Stomach (tissue), 9 donors: ENCODE measurements around the gene EGFR. TPM values are rescaled to one million over a fixed set of nuclear protein-coding genes. Genes with fewer than 3 reads are reported as not detected.

Experiments
- DNase-seq, 2 donors: peaks; one replicate each; pipeline versions ENCODE4 v3.0.0 to v3.0.0-alpha.2; 2013 to 2019
- H3K27ac ChIP-seq, 5 donors: fragments of 200-600 bp in 4 of 5; sonication (generic) in 4 of 5; one replicate each; pipeline ENCODE4 v1.5.1; 2013 to 2019; ENCODE audit warnings: mild to moderate bottlenecking in 1 of 5, moderate library complexity in 1 of 5
- H3K27me3 ChIP-seq, 3 donors: fragments of 200-600 bp; sonication (generic); one replicate each; pipeline ENCODE4 v1.5.1; 2017 to 2019; ENCODE audit warnings: mixed run types in 1 of 3
- H3K36me3 ChIP-seq, 4 donors: fragments of 200-600 bp; sonication (generic); 1 replicate in 3 of 4; 2 replicates in 1 of 4; pipeline ENCODE4 v1.5.1; 2016 to 2019
- H3K4me1 ChIP-seq, 4 donors: fragments of 200-600 bp; sonication (generic); one replicate each; pipeline ENCODE4 v1.5.1; 2016 to 2019
- H3K4me3 ChIP-seq, 4 donors: fragments of 200-600 bp; sonication (generic) in 3 of 4; one replicate each; pipeline ENCODE4 v1.5.1; 2016 to 2019; ENCODE audit warnings: mild to moderate bottlenecking in 1 of 4
- H3K9me3 ChIP-seq, 4 donors: fragments of 200-600 bp; sonication (generic); one replicate each; pipeline ENCODE4 v1.5.1; 2016 to 2019
- EP300 ChIP-seq: sonication (generic); formaldehyde crosslinking; IDR thresholded peaks from one replicate; pipeline ENCODE4 v1.6.1; 2017; ENCODE audit warnings: antibody characterized with exemption
- POLR2A ChIP-seq, 4 donors: fragments of 450-650 bp; IDR thresholded peaks; one replicate each; pipeline ENCODE4 v1.6.1; 2016; ENCODE audit warnings: antibody characterized with exemption in 4 of 4, control low read depth in 2 of 4, mild to moderate bottlenecking in 1 of 4, moderate library complexity in 1 of 4
- POLR2AphosphoS5 ChIP-seq, 3 donors: sonication (generic); formaldehyde crosslinking; IDR thresholded peaks; one replicate each; pipeline ENCODE4 v1.6.1; 2016; ENCODE audit warnings: antibody characterized with exemption in 3 of 3
- WGBS, 5 donors: extraction: QIAGEN DNeasy Blood & Tissue Kit in 3 of 5; methylation state at CpG; one replicate each; pipeline versions ENCODE4 v1.1.5 to v1.1.7; 2013 to 2018; 5-methylcytosine and 5-hydroxymethylcytosine counted together
- intact Hi-C: fragments of 100-400 bp; cut with DNase I; formaldehyde crosslinking; loops from one replicate; pipeline ENCODE4 v1.15.1; 2023; ENCODE audit warnings: low total_unique reads
- polyA plus RNA-seq, 3 donors: library from polyadenylated mRNA; stranded (reverse); fragments of 200-250 nt; gene quantifications; one replicate each; pipeline ENCODE4 v1.2.3, GENCODE V29; 2013
- total RNA-seq, 5 donors: library from RNA; depleted of rRNA; stranded (reverse); fragments of >200 nt; gene quantifications; one replicate each; pipeline versions ENCODE4 v1.1.0 to v1.2.3, GENCODE V29; 2014 to 2016
- TF ChIP-seq, protein P1 (sequence below), 7 experiments: fragments of 450-650 bp in 4 of 7; fragments of 200-600 bp in 3 of 7; sonication (generic) in 3 of 7; IDR thresholded peaks; one replicate each; pipeline ENCODE4 v1.5.1; 2016 to 2019; ENCODE audit warnings: antibody characterized with exemption in 7 of 7, control low read depth in 2 of 7, mild to moderate bottlenecking in 1 of 7
- donor health status: healthy with polysubstance abuse.
- donor health status: Bipolar disorder and iron deficiency.
- donor health status: healthy.

The EGFR gene
- total and polyA plus RNA-seq, 8 donors: 3.4 to 43.4 (median 32.6) TPM

DNA sequence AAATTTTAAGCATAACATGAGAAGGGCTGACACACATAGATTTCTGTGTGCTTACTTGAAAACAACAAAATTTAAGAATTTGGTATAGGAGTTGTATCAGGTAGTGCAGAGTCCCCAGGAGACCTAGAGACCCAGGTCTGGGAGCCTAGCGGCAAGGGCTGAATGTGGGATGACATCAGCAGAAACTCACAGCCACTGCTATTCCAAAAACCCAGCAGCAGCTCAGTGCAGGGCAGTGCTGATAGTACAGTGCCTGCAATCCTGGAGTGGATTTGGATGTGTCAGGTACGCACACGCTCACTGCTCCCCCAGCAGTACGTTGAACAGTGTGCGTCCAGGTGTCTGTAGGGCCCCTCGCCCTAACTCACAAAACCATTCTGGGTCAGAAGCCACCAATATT is 87.1 kb downstream of the EGFR start:
- TF ChIP-seq EP300 (no peak), POLR2A (IDR thresholded peaks at IDR 0.05) (no peak), POLR2AphosphoS5 (IDR thresholded peaks at IDR 0.05) (no peak)
- TF ChIP-seq, protein P1, sequence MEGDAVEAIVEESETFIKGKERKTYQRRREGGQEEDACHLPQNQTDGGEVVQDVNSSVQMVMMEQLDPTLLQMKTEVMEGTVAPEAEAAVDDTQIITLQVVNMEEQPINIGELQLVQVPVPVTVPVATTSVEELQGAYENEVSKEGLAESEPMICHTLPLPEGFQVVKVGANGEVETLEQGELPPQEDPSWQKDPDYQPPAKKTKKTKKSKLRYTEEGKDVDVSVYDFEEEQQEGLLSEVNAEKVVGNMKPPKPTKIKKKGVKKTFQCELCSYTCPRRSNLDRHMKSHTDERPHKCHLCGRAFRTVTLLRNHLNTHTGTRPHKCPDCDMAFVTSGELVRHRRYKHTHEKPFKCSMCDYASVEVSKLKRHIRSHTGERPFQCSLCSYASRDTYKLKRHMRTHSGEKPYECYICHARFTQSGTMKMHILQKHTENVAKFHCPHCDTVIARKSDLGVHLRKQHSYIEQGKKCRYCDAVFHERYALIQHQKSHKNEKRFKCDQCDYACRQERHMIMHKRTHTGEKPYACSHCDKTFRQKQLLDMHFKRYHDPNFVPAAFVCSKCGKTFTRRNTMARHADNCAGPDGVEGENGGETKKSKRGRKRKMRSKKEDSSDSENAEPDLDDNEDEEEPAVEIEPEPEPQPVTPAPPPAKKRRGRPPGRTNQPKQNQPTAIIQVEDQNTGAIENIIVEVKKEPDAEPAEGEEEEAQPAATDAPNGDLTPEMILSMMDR (IDR thresholded peaks at IDR 0.05): no peak
- intact Hi-C loops: no loop called here
- no peak overlapping the region for H3K4me3 ChIP-seq
- H3K36me3 ChIP-seq: no peaks in the 10 kb centered on the region
- H3K27ac ChIP-seq: no peak overlapping the region
- whole genome bisulfite sequencing, 5 donors: 92 to 97% (median 93%) methylated on average over 6 of the region's 6 CpGs
- no peaks in the 10 kb centered on the region for H3K9me3 ChIP-seq
- no peaks in the 10 kb centered on the region for H3K27me3 ChIP-seq
- peaks cover 21 to 77% (median 48%) of the 10 kb centered on the region in 4 donors for H3K4me1 ChIP-seq
- no peak for DNase-seq

DNA sequence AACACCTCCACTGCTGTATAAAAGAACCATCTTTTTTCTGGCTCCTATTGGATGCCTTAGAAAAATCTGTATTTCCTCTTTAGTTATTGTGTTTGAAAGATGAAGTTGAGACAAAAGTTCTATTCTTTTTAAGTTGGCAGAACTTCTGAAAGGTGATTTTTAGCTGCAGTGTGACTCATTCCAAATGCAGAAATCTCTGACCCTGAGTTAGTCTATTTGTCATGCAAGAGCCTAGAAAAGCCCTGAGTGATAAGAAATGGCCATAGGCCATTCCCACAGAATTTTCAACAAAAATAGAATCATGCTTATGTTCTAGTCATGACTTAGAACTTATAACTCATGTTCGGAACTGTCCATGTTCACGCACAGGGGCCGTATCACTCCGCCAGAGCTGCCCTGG is 89.1 kb downstream of the EGFR start:
- no peak overlapping the region for H3K27ac ChIP-seq
- no peaks in the 10 kb centered on the region for H3K36me3 ChIP-seq
- intact Hi-C loops: no loop called here
- H3K9me3 ChIP-seq: no peaks in the 10 kb centered on the region
- H3K4me1 ChIP-seq: peaks cover 15 to 72% (median 45%) of the 10 kb centered on the region in 4 donors
- no peaks in the 10 kb centered on the region for H3K27me3 ChIP-seq
- TF ChIP-seq, protein P1 (IDR thresholded peaks at IDR 0.05): no peak
- no peak for TF ChIP-seq EP300
- DNase-seq: no peak
- H3K4me3 ChIP-seq: no peak overlapping the region
- WGBS, 5 donors: 80 to 93% (median 90%) methylated on average over 4 of the region's 4 CpGs

DNA sequence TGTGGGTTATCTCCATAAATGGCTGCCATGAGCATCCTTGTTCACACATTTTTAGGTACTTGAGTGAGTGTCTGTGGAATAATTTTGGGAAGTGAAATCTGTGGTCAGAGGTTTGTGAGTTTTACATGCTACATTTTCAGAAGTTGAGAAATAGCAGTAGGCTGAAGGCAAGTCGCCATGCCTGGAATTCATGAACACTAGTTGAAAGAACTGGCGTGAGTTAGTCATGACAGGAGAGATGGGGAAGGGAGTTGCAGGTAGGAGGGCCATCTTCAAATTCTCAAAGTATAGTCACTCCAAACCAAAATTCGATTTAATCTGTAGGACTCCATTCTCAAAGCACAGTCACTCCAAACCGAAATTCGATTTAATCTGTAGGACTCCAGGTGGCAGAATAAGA is 89.6 kb downstream of the EGFR start:
- TF ChIP-seq POLR2A (IDR thresholded peaks at IDR 0.05) (no peak), POLR2AphosphoS5 (IDR thresholded peaks at IDR 0.05) (no peak), EP300 (no peak)
- TF ChIP-seq, protein P1 (IDR thresholded peaks at IDR 0.05): no peak
- intact Hi-C loops: no loop called here
- Histone ChIP-seq H3K4me3 (no peak overlapping the region), H3K27ac (no peak overlapping the region), H3K4me1 (peaks cover 15 to 76% (median 46%) of the 10 kb centered on the region in 4 donors), H3K27me3 (no peaks in the 10 kb centered on the region), H3K36me3 (no peaks in the 10 kb centered on the region), H3K9me3 (no peaks in the 10 kb centered on the region)
- no peak for DNase-seq
- 88 to 95% (median 90%) methylated on average over 5 of the region's 5 CpGs for WGBS, 5 donors

DNA sequence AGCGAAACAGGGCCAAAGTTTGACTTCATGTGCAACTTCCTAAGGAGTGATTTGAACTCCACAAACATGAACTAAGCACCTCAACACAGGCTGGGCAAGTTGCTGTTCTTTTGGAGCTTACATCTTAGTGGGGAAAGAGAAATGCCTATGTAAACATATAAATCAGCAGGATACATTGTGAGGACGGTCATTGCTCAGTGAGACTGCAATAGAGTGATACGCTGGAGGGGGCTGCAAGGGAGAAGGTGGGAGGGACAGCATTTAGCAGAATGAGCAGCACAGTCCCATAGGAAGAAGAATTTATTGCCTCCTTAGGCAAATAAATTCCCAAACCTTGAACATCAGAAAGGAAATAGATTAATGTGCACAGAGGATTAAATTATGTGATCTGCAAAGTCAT is 90.0 kb downstream of the EGFR start:
- TF ChIP-seq POLR2AphosphoS5 (IDR thresholded peaks at IDR 0.05) (no peak), POLR2A (IDR thresholded peaks at IDR 0.05) (no peak), EP300 (no peak)
- TF ChIP-seq, protein P1 (IDR thresholded peaks at IDR 0.05): no peak
- no peak for DNase-seq
- 58 to 81% (median 78%) methylated on average over 3 of the region's 3 CpGs for WGBS, 5 donors
- intact Hi-C loops: no loop called here
- Histone ChIP-seq H3K9me3 (no peaks in the 10 kb centered on the region), H3K4me1 (peaks cover 15 to 81% (median 48%) of the 10 kb centered on the region in 4 donors), H3K27ac (no peak overlapping the region), H3K27me3 (no peaks in the 10 kb centered on the region), H3K4me3 (no peak overlapping the region), H3K36me3 (no peaks in the 10 kb centered on the region)
